Amygdala (tissue), 56 donors: Measurements from ENCODE around the gene APOC3.

Experiments
- DNase-seq, 56 donors: peaks; one replicate each; lab custom pipeline; 2025; lab: John Stamatoyannopoulos, UW

The APOC3 gene

DNA sequence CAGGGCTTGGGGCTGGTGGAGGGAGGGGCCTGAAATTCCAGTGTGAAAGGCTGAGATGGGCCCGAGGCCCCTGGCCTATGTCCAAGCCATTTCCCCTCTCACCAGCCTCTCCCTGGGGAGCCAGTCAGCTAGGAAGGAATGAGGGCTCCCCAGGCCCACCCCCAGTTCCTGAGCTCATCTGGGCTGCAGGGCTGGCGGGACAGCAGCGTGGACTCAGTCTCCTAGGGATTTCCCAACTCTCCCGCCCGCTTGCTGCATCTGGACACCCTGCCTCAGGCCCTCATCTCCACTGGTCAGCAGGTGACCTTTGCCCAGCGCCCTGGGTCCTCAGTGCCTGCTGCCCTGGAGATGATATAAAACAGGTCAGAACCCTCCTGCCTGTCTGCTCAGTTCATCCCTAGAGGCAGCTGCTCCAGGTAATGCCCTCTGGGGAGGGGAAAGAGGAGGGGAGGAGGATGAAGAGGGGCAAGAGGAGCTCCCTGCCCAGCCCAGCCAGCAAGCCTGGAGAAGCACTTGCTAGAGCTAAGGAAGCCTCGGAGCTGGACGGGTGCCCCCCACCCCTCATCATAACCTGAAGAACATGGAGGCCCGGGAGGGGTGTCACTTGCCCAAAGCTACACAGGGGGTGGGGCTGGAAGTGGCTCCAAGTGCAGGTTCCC lies at the start of gene APOC3:
TSS of gene APOC3 (plus strand) at position 383 of the 659 bp plus-strand sequence. CDS start 676 bp downstream, outside the sequence.
- no peak for DNase-seq

DNA sequence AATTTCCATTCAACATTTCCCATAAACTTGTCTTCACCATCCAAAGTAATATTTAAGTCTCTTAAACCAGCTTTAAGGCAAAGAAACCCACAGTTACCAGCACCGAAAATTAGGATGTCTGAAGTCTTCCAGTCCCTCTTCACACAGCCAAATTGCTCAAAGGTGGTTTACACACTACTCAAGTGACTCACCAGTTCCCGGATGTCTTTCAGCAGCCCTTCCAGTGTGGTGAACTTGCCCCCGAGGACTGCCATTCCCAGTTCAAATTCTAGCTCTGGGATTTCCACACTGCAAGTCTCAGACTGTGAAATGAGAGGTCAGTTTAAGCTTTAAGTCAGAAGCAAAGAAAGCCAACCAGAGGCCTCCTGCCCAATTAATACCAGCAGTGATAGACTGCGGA lies 47.0 kb upstream of the APOC3 start:
- DNase-seq = no peak

DNA sequence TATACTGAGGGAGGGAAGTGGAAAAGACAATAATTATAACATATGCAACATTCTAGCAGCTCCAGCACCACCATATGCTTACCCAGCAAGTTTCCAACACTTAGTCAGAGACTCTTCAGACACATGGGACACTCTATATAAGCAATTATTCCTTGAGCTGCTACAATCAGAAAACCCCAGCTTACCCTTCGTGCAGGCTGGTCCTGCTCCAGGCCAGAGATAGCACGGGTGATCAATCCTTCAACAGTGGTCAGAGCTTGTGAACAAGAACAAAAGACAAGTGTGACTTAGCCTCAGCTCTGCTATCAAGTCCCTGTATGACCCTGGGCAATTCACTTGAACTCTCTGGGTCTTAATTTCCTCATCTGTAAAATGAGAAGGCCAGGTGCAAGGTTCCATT lies 43.4 kb upstream of the APOC3 start:
- no peak for DNase-seq

DNA sequence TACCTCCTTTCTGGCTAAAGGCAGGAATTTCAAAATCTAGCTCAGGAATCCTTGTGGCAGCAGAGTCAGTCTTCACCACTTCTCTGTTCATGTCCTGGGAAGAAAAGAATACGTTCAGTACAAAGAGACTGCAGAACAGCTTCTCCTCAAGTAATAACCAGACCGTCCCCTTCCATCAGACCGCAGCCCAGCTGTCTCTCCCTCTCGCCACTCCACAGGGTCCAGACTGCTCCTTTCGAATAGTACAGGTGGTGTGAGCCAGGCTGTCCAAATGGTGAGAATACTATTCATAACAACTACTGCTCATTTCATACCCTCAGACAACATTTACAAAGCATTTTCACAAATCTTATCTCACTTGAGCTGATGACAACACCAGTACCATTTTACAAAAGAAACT lies 42.7 kb upstream of the APOC3 start:
- DNase-seq = no peak

DNA sequence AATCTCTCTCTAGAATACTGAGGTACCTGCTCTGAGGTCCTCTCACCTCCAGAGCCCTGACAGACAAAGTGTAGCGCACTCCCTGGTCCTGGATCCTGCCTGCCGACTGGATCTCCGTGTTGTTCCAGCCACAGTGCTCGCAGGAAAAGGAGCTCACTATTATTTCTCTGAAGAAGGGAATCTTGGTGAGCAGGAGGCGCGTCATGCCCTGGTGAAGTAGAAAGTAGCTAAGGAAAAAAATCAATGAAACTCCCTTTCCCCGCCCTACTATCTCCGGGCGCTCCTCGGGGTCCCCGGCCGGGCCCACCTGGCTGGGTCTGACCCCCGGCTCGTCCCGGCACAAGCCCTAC lies 42.3 kb upstream of the APOC3 start:
- DNase-seq = no peak

DNA sequence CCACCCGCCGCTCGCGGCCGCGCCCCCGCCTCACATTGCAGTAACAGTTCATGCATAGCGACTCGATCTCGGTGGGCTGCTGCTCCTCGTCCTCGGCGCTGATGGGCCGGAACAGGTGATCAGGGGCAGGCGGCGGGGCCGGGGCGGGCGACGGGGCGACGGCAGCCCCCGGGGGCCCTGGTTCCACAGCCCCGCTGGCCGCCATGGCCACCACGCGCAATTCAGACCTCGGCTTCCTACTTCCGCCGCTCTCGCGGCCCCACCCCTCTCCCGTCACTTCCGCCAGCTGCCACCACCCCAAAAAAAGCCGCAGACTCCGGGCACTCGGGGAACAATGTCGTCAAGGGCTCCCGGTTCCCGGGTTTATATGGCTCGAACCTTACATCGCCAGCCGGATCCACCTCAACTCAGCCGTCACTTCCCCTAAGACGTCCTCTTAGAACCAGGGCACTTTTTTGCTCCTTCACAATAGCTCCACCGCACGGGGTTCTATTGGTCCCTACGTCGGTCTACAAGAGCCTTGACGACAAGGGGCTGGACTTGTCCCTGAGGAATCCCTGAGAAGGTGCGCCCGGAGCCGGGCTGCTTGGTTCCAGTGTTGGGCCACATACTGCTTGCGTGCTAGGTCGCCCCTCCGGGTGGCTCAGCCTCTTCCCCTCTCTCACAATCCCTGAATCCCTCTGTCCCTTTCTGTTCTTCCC lies 41.8 kb upstream of the APOC3 start, which contains the start of gene ZPR1:
TSS of gene ZPR1 (minus strand) at position 238 of the 701 bp plus-strand sequence. CDS start at position 205, 33 bp downstream.
- peak in 55 of 56 donors; percentile 25 to 87 (median 71) for DNase-seq

DNA sequence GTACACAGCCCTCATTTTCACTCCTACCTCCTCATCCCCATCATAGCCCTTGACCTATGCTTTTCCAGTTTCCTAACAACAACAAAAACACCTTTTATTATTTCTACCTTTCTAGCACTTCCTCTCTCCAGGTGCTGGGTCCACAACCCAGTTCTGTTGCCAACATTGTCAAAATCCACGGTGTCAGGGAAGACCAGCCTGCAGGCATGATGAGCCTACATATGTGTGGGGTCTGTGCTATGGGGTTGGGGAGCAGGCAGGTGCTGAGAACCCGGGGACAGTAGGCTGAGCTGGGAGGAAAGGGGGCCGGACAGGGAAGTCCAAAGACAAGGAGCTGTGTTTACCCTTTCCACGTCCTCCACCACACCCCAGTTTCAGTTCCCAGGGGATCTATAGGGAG lies 41.2 kb upstream of the APOC3 start:
- DNase-seq = no peak

DNA sequence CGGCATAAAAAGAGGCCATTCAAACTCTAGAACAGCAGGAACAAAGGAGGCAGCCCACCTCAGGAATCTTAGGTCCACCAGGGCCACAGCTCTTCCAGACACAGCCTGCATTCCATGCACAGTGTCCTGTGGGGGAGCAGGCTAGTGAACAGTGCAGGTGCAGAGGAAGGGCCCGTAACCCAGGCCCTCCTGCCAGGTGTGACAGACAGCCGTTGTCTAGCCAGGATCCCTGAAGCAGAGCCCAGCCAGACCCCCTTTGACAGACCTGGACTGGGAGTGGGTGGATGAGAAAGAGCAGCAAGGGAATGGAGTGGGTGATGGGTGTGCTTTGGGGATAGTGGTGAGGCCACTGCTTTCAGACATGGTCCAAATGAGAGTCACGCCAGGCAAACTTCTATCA lies 40.7 kb upstream of the APOC3 start:
- no peak for DNase-seq

DNA sequence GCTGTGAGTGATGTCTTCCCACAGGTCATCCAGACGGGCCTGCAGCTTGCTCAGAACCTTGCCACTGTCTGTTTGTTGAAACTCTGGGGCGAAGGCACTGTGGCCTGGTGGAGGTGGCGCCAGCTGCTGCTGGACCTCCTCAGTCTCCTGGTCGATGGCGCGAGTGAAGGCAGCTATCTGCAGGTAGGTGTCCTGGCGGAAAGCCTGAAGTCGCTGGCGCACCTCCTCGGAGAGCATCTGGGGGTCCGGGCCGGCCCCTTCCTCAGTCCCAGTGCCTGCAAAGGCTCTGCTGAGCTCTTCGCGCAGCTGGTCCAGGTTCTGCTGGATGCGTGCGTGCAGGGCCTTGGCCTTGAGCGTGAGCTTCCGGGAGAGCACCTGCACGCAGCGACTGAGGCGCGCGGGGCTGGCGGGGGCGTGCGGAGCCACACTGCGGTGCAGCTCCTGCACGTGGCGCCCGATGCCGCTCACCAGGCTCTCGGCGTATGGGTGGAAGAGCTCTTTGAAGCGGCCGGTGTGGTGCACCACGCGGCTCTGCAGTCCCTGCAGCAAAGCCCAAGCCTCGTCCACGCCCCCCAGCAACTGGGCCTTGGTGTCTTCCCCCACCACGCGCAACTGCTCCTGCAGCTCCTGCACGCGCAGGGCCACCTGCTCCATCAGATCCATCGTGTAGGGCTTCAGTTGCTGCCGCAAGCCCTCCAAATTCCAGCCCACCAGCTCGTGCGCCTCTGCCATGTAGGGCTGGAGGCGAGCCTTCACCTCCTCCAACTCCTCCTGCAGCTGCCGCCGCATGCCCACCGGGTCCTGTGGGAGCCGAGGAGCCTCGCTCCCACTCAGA lies 39.3 kb upstream of the APOC3 start:
- no peak for DNase-seq

DNA sequence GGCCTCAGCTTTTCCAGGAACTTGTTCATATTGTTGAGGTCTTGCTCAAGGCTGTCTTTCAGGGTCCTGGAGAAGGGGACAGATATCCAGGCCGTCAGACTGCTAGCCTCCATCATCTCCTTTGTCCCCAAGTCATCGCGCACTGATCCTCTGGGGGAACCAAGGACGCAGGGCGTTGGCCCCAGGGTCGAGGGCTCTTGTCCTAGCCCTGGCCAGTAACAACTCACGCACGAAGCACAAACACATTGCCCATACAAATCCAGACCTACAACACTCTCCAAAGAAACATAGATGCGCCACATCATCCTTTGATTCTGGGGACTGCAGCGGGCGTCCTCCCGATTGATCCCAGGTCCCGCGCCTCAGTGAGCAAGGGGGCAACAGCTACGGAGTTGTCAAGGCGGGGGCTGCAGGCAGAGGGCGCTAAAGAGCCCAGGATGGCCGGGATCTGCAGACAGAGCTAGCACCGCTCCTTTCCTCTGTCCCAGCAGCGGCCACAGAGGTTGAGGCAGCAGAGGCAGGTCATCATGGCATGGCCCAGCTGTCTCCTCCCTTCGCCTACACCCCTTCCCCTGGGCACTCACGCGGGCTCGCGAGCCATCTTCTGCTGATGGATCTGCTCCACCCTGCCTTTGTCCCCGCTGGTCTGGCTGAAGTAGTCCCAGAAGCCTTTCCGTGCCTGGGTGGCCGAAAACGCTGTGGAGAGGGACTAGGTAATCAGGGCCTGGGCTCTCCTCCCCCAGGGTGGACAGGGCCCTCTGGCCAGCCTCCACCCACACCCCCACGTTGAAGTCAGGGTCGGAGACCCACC lies 38.5 kb upstream of the APOC3 start:
- peak in 52 of 56 donors; percentile 1 to 90 (median 60) for DNase-seq

DNA sequence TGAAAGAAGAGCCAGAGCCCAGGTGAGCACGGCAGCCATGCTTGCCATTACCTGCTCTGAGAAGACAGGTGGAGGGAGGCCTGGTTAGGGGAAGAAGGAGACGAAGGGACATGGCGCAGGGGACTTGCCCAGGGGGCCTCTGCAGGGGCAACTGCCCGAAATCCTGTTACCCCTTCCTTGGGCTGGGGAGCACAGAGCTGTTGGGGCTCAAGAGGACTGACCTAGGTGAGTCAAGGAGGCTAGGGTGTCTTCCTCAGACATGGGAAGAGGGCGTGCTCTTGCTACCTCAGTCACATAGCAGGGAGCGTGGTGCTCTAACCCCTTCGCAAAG lies 37.9 kb upstream of the APOC3 start, which contains the start of gene APOA5:
TSS of gene APOA5 (minus strand) at position 67 of the 331 bp plus-strand sequence. CDS start at position 48, 19 bp downstream.
- no peak for DNase-seq

DNA sequence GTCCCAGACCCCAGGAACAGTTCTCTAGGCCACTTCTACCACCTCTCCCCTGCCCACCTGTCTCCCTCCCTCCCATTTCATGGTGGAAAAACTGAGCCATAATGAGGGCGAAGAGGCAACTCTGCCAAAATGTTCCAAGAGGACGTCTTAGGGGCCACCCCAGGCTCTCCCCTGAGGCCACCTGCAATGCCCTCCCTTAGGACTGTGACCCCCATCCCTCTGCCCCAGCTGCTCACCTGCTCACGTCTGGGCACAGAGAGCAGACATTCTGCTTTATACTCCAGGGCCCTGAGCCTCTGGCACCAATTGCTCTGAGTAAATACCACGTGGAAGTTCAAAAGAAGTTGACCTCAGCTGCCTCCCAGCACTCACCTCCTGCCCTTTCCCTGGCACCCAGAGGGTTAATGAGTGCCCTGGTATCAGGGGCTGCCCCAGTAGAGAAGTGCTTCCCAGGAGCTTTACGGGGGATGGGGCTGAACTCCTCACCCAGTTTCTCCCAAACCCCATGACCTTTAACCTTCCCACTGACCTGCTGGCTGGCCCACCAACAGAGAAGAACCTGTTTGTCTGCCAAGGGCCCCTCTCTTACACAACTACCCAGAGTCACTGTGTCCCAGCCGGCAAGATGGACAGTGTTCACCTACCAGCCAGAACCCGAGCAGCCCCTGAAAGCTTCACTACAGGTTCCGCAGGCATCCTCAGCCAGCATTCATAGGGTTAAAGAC lies 37.4 kb upstream of the APOC3 start:
- DNase-seq = no peak

DNA sequence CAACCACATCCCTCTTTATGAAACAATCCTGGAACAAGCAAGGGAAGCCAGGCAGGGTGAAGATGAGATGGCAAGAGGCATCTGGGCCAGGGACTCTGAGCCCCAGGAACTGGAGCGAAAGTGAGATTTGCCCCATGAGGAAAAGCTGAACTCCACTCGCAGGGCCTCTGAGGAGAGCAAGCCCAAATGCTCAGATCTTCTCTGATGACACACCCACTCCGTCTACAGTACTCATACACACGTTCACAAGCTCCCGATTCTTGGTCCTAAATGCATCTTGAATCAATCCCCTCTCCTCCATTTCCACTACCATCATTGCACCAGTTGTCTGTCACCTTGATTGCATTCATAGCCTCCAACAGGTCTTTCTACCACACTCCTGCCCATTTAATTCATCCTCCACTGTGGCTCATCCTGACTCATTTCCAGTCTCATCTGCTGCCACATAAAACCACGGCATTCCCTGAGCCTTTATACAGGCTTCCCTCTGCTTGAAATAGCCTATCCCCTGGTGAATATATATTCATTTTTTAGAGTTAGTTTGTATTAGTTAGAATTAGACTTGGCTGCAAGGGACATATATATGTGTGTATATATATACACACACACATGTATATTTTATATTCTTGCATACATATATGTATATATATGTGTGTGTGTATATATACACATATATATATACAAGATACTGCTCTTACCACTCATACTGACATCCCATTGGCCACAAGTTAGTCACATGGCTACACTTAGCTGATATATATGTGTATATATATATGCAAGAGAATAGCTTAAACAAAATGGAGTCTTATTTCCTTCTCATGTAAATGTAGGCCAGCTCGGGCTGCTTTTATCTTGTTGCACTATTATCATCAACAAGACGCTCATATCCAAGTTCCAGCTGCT lies 36.6 kb upstream of the APOC3 start:
- no peak for DNase-seq

DNA sequence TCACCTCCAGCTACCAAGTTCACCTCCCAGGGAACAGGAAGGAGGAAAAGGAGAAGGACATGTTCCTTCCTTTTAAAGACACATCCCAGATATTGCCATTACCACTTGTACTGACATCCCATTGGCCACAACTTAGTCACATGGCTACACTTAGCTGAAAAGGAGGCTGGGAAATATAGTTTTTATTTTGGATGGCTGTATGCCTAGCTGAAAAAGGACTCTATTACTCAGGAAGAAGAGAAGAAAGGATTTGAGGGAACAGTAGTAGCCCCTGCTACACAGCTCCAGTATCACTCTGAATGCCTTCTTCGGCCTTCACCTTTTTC lies 36.0 kb upstream of the APOC3 start:
- DNase-seq = no peak

DNA sequence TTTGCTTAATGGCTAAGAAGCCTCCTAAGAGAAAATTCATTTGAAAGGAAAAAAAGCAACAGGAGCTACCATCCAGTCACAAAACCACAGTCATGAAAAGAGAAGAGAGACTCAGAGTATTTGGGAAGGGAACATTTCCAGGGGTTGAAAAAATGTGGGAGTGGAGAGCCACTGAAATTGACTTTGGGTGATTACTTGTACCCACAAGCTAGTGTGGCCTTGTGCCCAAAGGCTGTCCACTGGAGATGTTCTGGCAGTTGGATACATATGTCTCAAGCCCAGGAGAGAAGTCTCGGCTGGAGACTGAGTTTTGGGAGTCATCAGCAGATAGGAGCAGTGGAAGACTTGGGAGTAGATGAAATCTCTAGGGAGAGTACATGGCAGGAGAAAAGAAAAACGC lies 34.9 kb upstream of the APOC3 start:
- DNase-seq = no peak

DNA sequence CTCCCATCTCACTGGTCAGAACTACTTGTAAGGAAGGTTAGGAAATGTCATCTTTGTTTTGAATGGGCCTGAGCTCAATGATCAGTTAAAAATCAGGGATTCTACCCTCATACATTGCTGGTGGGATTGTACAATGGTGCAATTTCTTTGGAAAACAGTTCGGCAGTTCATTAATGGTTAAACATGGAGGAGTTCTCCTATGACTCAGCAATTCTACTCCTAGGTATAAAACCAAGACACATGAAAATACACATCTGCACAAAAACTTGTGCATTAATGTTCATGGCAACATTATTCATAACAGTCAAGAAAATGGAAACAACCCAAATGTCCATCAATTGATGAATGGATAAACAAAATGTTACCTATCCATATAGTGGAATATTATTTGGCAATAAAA lies 33.2 kb upstream of the APOC3 start:
- DNase-seq = no peak

DNA sequence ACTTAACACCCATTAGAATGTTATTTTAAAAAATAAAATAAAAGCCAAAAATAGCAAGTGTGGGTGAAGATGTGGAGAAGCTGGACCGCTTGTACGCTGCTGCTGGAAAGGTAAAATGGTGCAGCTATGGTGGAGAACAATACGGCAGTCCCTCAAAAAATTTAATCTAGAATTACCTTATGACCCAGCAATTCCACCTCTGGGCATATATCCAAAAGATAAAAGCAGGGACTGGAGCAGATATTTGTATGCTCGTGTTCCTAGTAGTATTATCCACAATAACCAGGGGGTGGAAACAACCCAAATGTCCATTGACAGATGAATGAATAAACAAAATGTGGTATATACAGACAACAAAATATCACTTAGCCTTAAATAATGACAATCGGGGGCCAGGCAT lies 31.9 kb upstream of the APOC3 start:
- DNase-seq = no peak

DNA sequence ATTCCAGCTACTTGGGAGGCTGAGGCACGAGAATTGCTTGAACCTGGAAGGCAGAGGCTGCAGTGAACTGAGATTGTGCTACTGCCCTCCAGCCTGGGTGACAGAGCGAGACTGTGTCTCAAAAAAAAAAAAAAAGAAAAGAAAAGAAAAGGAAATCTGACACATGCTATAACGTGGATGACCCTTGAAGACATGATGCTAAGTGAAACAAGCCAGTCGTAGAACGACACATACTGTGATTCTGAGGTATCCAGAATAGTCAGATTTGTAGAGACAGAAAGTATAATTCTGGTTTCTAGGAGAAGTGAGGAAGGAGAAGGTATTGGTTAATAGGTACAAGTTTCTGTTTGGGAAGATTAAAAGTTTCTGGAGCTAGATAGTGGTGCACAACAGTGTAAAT lies 31.3 kb upstream of the APOC3 start:
- DNase-seq = no peak

DNA sequence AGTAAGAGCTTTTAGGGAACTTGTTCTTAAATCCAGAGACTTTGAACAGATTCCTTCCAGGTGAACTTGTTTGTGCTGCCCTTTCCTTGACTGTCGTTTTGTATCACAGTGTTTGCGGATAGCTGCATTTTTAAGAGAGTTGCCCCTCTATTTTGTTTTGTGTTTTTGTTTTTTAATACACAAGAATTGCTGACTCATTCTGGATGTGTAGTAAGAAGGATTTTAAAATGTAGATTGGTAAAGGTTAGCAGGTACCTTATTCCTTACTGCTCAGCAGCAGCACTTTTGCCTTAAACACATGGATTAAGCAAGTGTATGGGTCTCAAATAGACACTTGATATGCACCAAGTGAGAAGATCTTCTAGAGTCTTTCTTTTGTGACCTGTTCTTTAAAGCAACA lies 29.1 kb upstream of the APOC3 start:
- DNase-seq = no peak
